ENCODE measurements around the gene TIA1. TPM values are rescaled to one million over a fixed set of nuclear protein-coding genes. Genes with fewer than 3 reads are reported as not detected.

Gene TIA1
- polyA plus RNA-seq, 3 donors = 47.0 to 61.9 (median 48.7) TPM

DNA sequence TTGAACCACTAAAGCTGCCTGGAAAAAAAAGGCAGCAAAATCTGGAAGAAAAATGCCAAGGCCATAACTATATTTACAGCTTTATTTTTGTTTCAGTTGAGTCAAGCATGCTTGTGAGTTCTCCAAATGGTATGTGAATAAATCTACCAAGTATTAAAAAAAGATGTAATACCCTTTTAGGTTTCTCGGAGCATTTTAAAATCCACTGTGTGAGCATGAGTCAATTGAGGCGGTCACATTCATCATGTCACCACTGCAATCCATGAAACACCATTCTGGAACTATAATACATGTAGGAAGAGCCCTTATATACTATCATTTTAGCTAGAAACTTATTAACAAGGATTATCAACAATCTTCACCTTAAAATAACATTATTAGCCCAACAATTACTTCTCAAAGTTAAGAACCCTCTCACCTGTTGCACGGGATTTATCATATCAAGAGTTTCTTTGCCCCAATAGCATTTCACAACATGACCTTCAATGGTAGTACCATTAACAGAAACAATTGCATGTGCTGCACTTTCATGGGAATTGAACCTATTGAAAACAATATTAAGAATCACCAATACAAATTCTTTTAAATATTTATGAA is 33.4 kb downstream of the TIA1 start:
- Histone ChIP-seq H3K4me3 (replicated peaks in 1 of 3; ENCODE audit: low read depth in 2 of 3, low read length in 3 of 3) (no peak overlapping the region), H3K36me3 (replicated peaks in 1 of 2; ENCODE audit: control insufficient read depth in 1 of 2, insufficient read depth in 2 of 2, low read length in 2 of 2) (peaks cover 79 to 99% of the 10 kb centered on the region in 2 donors), H3K4me2 (replicated peaks; ENCODE audit: extremely low read depth, low read length, poor library complexity, severe bottlenecking) (no peak overlapping the region), H3K27ac (ENCODE audit: low read depth in 1 of 2, low read length in 2 of 2) (no peak overlapping the region), H4K20me1 (ENCODE audit: insufficient read depth, low read length) (no peaks in the 10 kb centered on the region), H3K79me2 (ENCODE audit: insufficient read depth, low read length) (no peaks in the 10 kb centered on the region), H3K9me3 (replicated peaks in 1 of 2; ENCODE audit: control insufficient read depth in 1 of 2, insufficient read depth in 1 of 2, low read length in 2 of 2) (no peaks in the 10 kb centered on the region), H3K9ac (ENCODE audit: insufficient read depth, low read length, poor library complexity, severe bottlenecking) (no peak overlapping the region), H3K4me1 (ENCODE audit: control insufficient read depth in 1 of 2, insufficient read depth in 2 of 2, low read length in 2 of 2) (no peaks in the 10 kb centered on the region), H2AFZ (ENCODE audit: insufficient read depth, low read depth, low read length, poor library complexity, severe bottlenecking) (no peak overlapping the region), H3K27me3 (ENCODE audit: control insufficient read depth in 2 of 2, insufficient read depth in 2 of 2, low read length in 2 of 2) (no peaks in the 10 kb centered on the region)
- Mint-ChIP-seq H3K27ac (no peak overlapping the region), H3K27me3 (ENCODE audit: low read depth in 3 of 3) (no peaks in the 10 kb centered on the region), H3K4me3 (no peak overlapping the region), H3K4me1 (no peaks in the 10 kb centered on the region), H3K36me3 (peaks cover 58 to 84% of the 10 kb centered on the region in 2 donors), H3K9me3 (no peaks in the 10 kb centered on the region)
- WGBS (ENCODE audit: insufficient coverage) = 100% methylated on average over 1 of the region's 3 CpGs
- no peak for DNase-seq
- TF ChIP-seq, protein P1, sequence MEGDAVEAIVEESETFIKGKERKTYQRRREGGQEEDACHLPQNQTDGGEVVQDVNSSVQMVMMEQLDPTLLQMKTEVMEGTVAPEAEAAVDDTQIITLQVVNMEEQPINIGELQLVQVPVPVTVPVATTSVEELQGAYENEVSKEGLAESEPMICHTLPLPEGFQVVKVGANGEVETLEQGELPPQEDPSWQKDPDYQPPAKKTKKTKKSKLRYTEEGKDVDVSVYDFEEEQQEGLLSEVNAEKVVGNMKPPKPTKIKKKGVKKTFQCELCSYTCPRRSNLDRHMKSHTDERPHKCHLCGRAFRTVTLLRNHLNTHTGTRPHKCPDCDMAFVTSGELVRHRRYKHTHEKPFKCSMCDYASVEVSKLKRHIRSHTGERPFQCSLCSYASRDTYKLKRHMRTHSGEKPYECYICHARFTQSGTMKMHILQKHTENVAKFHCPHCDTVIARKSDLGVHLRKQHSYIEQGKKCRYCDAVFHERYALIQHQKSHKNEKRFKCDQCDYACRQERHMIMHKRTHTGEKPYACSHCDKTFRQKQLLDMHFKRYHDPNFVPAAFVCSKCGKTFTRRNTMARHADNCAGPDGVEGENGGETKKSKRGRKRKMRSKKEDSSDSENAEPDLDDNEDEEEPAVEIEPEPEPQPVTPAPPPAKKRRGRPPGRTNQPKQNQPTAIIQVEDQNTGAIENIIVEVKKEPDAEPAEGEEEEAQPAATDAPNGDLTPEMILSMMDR (IDR thresholded peaks at IDR 0.05) = no peak
- intact Hi-C loops (cut with micrococcal nuclease) = no loop called here

DNA sequence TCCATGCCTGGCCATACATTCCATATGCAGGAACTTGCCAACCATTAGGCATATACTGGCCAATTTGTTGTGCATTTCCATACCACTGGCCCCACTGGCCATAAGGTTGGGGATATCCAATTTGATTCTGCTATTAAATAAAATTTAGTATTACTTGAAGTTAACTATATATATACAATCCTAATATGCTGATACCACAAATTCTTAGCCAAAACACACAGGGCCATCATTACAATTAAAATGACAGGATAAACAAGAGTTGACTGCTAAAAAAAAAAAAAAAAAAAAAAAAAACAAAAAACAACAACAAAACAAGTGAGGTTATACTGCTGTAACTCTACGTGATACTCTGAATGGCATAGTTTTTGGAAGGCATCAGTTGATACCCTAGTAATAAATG is 34.1 kb downstream of the TIA1 start:
- H3K9ac ChIP-seq (ENCODE audit: insufficient read depth, low read length, poor library complexity, severe bottlenecking) = no peak overlapping the region
- H3K4me2 ChIP-seq (replicated peaks; ENCODE audit: extremely low read depth, low read length, poor library complexity, severe bottlenecking) = no peak overlapping the region
- H3K4me3 Mint-ChIP-seq = no peak overlapping the region
- no peaks in the 10 kb centered on the region for H3K4me1 ChIP-seq (ENCODE audit: control insufficient read depth in 1 of 2, insufficient read depth in 2 of 2, low read length in 2 of 2)
- no peaks in the 10 kb centered on the region for H3K79me2 ChIP-seq (ENCODE audit: insufficient read depth, low read length)
- peaks cover 77 to 99% of the 10 kb centered on the region in 2 donors for H3K36me3 ChIP-seq (replicated peaks in 1 of 2; ENCODE audit: control insufficient read depth in 1 of 2, insufficient read depth in 2 of 2, low read length in 2 of 2)
- no peak overlapping the region for H3K27ac Mint-ChIP-seq
- no peaks in the 10 kb centered on the region for H3K27me3 ChIP-seq (ENCODE audit: control insufficient read depth in 2 of 2, insufficient read depth in 2 of 2, low read length in 2 of 2)
- no peaks in the 10 kb centered on the region for H3K9me3 Mint-ChIP-seq
- no peaks in the 10 kb centered on the region for H3K9me3 ChIP-seq (replicated peaks in 1 of 2; ENCODE audit: control insufficient read depth in 1 of 2, insufficient read depth in 1 of 2, low read length in 2 of 2)
- no CpG with 5 or more reads among the region's 1 CpG for WGBS (ENCODE audit: insufficient coverage)
- no peaks in the 10 kb centered on the region for H4K20me1 ChIP-seq (ENCODE audit: insufficient read depth, low read length)
- no peak overlapping the region for H3K27ac ChIP-seq (ENCODE audit: low read depth in 1 of 2, low read length in 2 of 2)
- DNase-seq = no peak
- TF ChIP-seq, protein P1 (IDR thresholded peaks at IDR 0.05) = no peak
- no peak overlapping the region for H2AFZ ChIP-seq (ENCODE audit: insufficient read depth, low read depth, low read length, poor library complexity, severe bottlenecking)
- no peaks in the 10 kb centered on the region for H3K4me1 Mint-ChIP-seq
- no peaks in the 10 kb centered on the region for H3K27me3 Mint-ChIP-seq (ENCODE audit: low read depth in 3 of 3)
- peaks cover 58 to 83% of the 10 kb centered on the region in 2 donors for H3K36me3 Mint-ChIP-seq
- no peak overlapping the region for H3K4me3 ChIP-seq (replicated peaks in 1 of 3; ENCODE audit: low read depth in 2 of 3, low read length in 3 of 3)
- intact Hi-C loops (cut with micrococcal nuclease) = no loop called here

Measured in CD14-positive monocyte (primary cell).